DMS153 treated with DMSO at 0.1 percent for 48 hours (cell line): Measurements from ENCODE around the gene SERPINE1.

Experiments
- DNase-seq: peaks from one replicate; lab custom pipeline; 2025; ENCODE audit not compliant: unreplicated experiment; lab: John Stamatoyannopoulos, UW

Gene SERPINE1

DNA sequence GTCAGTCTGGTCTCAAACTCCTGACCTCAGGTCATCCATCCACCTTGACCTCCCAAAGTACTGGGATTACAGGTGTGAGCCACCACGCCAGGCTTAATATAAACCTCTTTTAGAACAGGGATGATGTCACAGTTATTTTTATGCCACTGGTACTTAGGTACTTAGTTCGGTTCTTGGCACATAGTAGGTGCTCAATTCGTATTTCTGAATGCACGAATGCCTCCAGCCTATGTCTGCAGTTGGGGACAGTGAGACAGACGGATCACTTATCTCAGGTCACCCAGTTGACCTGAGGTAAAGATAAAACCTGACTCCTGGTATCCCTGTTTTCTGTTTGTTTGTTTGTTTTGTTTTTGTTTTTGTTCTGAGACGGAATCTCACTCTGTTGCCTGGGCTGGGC is 59.3 kb downstream of the SERPINE1 start:
- DNase-seq = no peak

DNA sequence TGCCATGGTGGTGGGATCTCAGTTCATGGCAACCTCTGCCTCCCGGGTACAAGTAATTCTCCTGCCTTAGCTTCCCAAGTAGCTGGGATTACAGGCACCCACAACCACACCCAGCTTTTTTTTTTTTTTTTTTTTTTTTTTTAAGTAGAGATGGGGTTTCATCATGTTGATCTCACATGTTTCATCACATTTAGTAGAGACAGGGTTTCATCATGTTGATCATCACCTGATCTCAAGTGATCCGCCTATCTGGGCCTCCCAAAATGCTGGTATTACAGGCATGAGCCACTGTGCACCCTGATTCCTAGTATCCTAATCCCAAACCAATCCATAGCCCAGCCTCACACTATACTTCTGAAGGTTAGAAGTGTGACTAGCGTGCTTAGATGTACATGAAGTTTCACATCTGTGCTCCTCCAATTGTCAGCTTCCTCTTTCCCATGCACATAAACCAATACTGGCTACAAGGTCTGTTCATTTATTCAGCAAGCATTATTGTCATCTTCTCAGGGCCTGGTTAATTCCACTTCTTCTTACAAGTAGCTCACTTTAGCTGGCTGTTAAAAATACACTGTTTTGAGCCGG is 60.0 kb downstream of the SERPINE1 start:
- no peak for DNase-seq
